ENCODE measurements around the gene HOXB4.

The HOXB4 gene

DNA sequence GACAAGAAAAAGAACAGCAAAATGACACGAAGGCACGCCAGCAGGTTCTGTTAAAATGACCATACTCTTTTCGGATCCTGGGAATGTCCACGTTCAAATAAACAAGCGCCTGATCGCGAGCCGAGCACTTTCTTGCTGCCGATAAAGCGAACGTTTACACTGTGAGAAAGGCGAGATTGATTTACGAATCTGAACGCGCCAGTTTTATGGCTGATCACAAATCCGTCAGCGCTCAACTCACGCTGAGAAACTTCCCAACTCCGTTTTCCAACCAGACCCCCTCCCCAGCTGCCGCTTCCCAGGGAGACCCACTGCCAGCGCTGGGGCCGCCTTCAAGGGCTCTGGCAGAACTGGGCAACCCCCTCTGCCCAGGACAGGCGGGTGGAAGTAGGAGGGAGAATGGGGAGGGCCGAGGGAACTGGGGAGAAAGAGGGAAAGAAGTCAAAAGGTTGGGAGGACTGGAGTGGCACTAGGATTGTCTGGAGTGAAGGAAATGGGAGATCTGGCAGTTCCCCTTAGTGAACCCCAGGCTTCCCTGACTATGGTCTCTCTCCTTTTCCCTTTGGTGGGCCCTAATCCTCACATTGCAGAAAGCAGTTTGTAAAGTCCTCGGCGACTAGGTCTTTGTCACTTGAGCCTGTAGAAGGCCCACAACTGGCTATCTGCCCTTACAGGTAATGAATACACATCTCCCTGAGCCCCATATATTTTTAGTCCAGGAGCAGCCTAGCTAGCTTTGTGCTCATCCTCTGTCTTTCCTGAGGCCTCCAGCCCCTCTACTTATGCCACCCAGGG is 6.9 kb downstream of the HOXB4 start:
- no peak for DNase-seq

DNA sequence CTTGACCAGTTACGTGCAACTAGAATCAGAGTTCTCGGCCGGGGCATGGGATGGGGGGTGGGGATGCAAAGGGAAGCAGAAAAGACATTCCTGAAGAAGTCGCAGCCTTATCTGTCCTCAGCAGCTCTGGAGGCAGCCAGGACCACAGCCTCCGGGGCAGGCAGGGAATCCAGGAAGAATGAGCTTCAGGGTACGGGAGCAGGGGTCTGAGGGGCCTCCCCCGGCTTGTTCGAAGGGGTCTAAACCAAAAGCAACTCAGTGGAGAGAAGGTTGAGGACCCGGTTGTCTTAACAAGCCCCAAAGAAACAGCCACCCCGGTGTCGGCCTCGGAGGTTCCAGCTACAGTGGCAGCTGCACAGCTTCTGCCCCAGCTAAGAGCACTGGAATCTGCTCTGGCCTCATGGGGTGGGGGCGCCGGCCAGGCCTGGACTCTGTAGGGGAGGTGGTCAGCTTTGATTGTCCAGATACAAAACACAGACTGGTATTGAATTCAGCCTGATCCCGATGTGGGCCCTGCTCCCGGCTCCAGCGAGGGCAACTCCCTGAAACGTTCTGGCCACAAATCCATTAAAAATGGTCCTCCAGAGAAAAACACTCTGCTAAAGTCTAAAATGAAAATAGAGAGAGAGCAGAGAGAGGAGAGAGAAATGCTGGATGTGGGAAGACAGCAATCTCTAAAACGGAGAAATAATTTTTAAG is 7.7 kb downstream of the HOXB4 start:
- no peak for DNase-seq

DNA sequence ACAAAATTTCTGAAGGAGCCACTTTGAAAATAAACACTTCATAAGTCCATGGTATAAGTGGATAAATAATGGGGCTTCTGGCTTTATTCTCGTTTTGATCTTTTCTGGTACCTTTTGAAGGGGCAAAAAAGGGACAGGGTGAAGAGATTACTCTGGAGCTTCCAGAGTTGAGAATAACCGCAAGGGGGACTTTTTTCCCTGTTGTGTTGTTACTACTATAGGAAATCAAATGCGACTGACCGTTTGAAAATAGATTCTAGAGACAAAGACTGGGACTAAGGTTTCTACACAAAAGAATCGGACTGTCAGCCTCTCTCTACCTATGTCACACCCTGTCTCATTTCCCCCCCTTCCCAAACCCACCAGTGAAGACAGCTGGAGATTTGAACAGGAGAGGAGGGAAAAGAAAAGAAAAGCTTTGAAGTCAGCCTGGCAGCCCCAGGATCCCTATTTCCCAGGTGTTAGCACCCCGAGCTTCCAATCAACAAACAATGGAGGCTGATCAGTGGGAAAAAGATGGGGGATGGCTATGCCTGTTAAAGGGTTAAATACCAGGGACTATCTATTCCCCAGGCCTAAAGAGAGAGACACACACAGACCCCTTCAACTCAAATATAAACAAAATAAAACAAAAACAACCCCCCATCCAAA is 8.4 kb downstream of the HOXB4 start:
- DNase-seq = no peak

DNA sequence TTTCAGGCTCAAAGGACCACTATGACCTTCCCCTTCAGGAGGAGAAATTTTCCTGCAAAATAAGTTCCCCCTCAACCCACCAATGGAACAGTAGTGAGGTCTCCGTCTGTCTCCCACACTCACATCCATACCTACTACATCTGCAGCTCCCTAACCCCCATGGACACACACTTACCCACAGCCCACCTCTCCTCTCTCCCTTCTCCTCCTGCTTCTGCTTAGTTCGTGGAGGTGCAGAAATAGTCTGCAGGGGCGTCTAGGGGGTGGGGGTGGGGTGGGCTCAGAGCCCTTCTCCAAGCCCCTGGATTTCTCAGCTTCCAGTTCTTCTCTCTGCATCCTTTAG is 8.9 kb downstream of the HOXB4 start:
- no peak for DNase-seq

DNA sequence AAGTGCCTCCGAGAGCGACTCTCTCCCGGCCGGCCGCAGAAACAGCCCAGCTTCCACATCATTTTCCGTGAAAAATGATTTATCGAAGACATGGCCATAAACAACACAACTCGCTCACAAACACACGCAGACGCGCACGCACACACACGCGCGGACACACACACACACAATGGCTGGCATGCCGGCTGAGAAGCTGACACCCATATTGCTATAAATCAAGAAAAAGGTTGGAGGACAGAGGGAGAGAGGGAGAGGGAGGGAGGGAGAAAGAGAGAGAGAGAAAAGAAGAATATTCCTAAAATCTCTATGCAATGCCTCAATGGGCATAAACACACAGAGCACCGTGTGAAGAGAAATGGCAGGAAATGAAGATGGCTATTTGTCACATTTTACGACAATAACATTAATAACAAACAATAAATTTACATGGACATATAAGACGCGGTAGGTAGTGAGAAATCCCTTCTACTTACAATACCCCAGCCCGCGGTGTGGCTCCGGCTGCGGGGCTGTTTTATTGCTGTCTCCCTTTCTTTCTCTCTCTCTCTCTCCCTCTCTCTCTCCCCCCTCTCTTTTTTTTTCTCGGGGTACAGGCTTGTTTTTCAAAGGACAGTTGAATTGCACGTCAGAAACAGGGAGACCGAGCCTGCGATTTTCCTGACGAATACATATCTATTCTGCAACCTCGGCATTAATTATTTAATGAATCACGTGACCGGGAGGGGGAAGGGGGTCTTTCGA is 9.5 kb downstream of the HOXB4 start:
- no peak for DNase-seq

DNA sequence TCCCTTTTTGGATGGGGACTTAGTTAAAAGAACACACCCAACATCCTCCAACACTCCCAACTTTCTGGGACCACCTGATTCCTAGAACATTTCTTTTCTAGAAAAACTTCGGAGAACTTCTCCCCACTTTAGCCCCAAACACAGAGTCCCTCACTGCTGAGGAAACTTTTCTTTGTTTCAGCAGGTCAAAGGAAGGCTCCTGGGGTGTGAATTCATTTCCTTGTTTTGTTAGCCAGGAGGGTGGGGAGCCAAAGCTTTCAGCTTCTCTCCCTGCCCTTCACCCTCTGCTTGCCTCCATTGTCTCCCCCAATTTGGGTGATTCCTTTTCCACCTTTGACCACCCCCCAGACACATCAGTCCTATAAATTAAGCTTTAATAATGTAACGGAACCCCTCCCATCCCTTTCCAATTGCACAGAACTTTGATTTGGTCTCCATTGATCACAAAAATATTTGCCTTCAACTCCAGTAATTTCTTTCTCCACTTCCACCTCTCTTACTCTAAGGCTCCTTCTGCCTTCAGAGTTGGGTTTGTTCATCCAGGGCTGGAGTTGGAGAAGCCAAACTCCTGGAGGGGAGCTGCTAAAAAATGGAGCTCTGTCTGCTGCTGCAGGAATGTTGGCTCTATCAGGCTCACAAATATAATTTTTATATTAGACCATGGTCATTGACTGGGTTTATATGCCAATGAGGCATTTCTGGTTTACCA is 10.3 kb downstream of the HOXB4 start:
- no peak for DNase-seq

DNA sequence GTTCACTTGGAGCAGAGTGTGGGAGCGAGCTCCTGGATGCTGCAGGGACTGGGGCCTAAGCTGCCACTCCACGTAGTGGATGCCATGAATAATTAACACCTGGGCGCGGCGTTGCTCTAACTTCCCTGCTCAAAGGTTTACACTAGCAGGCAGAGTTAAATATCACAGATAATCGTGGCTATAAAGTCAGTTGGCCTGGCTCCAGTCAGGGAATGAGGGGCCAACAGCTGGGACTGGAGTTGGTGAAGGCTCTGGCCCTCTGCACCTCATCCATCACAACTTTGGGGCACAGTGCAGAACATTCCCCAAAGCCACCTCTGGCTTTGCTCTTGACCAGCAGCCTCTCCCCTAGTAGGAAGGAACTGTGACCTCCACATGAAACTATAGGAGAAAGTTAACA is 10.9 kb downstream of the HOXB4 start:
- DNase-seq = no peak

DNA sequence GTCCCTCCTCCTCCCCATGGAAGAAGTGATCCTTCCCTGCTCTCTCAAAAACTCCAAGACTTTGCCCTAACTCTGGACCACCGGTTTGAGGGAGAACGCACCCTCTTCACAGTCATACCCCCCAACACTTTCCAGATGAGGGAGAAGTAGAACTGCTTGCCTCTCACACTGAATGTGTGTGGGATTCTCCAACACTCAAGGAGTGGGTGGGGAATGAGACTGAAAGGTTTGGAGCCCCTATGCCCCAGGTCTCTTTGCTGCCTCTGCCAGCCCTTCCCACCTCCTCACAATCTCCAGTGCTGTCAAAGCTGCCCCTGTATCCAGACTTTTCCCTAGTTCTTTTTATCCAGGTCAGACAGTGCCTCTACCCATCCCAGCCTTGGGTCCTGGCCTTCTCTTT is 11.4 kb downstream of the HOXB4 start:
- DNase-seq = no peak

DNA sequence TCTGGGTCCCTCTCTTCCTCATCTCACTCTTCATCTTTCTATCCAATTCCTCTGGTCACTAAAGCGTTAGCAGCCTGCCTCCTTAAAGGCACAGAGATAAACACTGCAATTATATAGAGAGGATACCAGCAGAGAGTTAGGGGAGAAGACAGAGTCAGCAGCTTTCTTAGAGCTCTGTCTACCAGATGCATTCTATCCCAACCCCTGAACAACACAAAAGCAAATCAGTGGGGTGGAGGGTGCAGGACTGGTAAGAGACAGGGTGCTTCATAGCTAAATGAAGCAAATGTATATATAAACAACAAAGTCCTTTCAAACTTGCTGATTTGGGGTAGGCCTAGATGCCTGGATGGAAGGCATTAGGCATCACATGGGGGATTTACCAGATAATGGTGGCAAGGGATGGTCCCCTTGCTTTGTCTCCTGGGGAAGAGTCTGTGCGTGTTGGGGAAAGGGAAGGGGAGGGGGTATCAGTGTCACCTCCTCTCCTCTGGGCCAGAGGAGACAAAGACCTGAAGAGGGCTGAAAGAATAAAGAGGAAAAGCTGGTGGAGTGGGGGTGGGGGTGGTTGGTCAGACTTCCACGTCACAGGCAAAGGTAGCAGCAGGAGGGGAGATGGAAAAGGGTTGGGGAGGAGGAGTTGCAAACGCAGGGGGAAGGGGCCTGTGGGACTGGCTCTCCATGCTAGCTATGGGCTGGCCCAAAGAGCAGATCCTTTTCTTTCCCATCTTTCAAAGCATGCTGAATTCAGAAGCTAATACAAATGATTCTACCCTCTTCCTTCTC is 12.0 kb downstream of the HOXB4 start:
- no peak for DNase-seq

DNA sequence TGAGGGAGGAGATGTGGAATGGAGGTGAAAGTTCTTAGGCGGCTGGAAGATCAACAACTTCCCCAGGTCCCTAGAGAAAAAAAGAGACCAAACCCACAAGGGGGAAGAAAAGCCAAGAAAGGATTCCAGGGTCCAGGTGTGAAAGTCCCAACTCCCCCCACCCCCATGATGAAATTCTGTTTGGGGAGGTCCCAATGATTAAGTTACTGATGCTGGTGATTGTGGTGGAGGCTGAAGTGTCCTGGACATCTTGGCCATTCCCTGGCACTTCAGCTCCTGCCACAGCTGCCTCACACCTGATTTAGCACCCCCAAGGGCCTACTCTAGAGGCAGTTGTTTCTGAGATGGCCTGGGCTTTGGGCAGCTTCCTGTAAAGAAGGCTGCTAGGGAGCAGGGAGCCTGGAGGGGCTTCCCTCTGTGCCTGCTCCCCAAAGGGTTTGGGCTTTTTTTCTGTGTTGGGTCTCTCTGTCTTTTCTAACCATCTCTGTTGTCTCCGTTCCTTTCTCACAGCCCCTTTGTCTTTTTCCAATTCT is 13.1 kb downstream of the HOXB4 start:
- DNase-seq = no peak

DNA sequence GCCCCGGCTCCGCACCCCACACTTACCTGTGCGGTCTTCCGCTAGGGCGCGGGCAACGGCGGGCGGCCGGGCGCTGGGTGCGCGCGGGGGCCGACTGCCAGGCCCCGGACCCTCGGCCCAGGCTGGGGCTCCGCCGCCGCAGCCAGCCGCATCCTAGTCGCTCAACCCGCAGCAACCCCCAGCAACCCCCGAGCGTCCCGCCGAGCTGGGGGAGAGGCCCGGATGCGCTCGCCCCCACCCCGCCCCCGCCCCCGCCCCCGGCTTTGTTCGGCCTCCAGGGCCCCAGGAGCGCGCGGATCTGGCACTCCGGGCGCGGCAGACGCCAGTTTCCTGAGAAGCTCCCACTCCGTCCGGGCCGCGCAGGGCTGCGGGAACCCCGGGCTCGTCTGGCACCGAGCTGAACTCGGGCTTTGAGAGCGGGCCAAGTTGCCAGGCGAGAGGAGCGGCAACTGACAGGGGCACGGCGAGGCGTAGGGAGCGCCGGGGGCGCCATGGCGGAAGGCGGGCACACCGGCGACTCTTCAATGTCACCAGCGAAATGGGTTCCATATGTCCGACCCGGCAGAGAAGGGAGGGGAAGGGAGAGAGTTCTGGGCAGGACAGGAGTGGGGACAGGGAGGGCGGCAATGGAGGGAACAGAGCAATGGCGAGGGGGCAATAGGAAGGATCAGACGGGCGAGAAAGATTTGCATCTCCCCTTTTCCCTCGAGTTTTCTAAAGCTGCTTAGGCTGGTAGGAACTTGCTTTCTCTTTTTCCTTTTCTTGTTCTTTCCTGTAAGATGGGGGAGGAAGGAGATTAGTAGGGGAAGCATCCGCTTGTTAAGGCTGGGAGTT is 13.7 kb downstream of the HOXB4 start:
- no peak for DNase-seq

DNA sequence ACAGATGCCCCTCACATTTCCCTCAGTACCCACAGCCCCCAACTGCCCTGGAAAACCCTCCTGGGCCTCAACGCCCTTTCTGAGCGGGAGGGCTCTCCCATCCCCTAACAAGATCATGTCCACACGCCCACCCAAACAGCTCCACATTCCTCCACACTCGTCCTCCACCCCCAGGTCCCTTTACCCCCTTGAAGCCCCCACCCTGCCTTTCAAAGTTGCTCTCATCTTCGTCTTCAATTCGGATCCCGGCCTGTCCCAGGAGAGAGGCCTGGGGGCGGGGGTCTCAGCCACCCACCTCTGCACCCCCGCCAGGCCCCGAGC is 14.3 kb downstream of the HOXB4 start:
- no peak for DNase-seq

DNA sequence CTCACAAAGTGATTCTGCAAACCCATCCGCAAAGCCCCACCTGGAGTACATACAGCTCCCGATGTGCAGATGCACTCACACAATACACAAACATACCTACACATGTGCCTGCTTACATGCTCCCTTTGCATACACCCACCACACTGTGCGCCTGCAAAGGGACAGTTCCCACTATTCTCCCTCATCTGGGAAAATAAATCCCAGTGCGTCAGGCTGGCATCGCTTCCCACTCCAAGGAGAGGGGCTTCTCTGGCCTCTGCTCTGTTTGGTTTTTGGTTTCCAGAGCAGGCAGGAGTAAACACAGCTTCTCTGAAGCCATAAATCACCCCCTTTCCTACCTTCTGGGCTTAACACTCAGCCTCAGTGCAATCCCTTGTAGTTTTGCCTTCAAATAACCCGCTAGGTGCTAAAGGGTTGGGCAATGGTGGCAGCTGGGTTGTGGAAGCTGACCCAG is 14.7 kb downstream of the HOXB4 start:
- DNase-seq = no peak

DNA sequence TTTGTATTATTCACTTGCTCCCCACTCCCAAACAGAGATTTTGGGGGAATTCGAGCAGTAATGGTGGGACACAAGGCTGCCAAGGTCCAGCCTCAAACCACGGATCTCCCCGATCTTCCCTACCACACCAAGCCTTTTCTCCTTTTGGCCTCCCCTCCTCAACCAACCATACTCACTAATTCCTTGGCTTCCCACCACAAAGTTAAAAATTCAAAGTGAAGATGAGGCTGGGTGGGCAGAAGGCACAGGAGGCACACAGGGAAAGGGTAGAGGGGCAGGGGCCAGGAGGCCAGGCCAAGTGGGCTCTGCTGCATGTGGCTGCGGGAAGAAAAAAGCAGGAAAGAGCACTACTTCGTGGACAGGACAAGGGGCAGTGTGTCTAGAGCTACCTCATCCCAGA is 15.2 kb downstream of the HOXB4 start:
- no peak for DNase-seq

DNA sequence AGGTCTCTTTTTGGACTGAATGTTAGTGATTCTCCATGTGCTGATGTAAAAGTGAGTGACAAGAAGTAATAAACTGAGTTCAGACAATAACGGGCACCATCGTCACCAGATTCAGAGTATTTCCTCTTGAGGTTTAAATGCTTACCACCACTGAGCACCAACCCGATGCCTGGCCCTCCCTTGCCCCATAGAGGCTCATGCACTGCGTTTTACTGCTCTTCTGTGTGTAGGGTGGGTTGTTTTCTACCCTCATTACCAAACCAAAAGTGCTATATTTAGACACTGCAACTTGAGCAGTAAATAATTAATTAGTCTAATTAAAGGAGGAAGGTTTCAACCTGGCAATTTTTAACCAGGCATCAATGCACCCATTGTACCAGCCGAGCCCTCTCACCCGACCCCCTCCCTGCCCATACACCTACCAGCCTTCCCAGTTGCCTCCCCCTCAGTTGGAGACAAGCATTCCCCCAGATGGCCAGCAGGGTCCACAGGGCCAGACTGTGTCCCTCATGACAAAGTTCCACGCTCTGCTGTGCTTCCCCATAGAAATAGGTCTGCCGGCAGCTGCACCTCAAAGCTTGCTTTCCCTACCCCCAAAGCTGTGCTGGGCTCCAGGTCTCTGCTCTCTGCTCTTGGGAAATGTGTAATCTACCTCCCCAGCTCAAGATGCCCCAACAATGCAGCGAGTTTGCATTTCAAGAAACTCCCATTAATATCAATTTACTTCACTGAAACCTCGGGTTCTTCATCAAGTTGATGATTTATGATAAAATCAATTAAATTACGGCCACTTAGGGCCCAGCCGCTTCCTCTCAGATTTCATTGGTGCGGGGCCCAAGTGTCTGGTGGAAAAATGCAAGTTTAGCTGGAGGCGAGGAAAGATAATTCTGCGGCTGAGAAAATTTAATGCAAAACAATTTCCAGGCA is 16.0 kb downstream of the HOXB4 start:
- DNase-seq = no peak

DNA sequence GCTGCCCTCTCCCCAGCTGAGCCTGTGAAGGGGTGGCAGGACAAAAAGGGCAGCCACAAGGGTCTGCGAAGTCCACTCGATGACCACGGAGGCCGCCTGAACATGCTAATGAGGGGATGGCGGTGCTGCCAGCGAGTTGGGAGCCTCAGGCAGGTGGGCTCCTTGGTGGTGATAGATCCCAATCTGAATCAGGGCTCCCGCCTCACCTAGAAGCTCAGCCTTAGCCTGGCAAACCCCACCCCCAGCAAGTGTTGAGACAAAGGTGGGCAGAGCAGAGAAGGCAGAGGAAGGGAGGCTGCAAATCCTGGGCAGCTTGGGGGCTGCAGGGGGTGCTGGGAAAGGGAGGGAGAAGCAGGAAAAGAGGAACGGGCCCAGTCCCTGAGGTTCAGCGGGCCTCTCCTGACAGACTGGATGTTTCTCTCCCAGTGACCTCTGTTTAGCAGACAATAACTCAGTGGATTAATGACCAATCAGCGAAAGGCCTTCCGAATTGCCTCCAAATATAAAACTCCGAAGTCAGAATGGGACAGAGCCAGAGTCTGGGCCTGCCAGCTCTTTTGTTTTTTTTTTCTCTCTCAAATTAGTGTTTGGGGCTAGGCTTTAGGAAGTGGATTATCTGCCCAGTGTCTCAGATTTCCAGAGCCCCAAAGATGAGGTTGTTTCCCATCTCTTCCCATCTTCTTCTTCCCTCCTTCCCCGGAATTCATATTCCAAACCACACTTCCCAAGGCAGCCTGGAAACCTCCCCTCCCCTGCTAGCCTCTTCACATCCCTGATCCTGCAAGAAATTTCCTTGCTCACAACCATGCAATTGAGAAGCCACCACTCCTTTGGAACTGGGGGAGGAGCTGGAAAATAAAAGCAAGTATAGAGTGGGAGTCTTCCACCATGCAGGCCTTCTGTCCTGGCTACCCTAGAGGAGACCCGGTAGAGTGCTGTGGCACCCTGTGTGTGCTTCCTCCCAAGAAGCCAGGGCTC is 18.0 kb downstream of the HOXB4 start:
- DNase-seq = no peak

DNA sequence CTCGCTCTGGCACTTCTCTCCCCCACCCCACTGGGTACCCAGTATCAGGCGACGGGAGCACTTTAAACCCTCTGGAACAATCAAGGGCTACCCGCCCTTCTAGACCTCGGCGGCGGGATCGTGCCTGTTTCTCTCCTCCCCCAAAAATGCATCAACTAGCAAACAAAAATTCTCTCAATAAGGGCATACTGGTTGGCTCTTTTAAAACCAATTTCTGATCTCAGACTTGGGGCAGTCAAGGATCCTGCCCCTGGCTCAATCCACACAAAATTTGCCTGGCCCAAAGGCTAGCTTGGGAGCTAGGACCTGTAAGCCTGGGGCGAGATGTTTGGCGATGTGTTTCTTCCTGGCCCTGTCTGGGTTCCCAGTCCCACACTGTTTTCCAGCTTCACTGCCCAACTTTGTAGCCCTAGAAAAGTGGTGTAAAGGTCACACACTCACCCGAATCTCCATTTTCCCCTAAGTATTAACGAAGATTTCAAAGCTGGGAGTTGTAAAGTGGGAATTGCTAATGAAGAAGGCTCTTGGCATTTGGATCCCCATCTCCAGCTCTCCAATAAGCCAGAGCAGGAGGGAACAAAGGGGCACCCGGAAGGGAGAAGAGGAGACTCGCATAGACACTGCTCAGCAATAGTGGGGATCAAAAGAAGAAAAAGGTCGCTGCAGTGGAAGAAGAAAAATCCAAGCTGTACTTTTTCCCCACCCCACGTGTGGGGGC is 18.9 kb downstream of the HOXB4 start:
- DNase-seq = no peak

DNA sequence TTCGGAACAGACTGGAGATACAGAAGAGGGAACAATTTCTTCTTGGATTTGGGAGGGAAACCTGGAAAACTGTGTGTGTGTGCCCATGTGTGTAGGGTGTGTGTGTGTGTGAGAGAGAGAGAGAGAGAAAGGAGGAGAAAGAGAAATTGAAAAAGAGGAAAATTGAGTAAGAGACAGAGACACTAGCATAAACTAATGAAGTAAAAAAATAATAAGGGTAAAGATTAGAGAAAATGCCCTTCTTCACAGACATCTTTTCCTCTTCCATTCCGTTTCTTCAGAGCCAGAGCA is 19.4 kb downstream of the HOXB4 start:
- DNase-seq = no peak
